Smooth muscle cell of the umbilical artery (primary cell): Measurements from ENCODE around the gene ANXA4. TPM values are rescaled to one million over a fixed set of nuclear protein-coding genes. Genes with fewer than 3 reads are reported as not detected.

Experiments
- total RNA-seq: library from RNA; depleted of rRNA; stranded (reverse); fragments of >200 nt; gene quantifications from 2 replicates; pipeline ENCODE4 v1.2.3, GENCODE V29; 2014

ANXA4 gene
- total RNA-seq = 19.0 and 30.7 TPM in 2 replicates

DNA sequence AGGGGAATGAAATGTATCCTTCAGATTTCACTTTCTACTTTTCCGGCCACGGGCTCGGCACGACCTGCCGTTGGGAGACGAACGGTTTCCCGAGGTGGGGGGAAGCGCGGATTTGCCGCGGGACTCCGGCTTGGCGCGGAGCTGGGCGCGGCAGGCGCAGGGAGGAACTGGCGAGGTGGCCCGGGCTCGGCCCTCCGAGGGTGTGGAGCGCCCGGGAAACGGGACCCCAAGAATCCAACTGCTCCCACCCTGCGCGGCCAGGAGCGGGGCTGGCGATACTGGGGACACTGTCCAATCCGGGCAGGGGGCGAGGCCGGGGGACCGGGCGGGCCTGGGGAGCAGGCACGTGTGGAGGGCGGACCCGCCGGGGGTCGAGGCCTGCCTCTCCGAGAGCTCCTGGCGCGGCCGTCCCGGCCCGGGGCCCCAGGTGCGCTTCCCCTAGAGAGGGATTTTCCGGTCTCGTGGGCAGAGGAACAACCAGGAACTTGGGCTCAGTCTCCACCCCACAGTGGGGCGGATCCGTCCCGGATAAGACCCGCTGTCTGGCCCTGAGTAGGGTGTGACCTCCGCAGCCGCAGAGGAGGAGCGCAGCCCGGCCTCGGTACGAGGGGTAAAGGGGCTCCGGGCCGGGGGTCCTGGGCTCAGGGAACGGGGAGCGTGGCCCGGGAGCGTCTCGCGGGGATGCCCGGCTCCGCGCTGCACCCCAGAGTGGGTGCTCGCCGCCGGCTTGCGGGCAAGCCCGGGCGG, at the start of gene ANXA4:
TSS of gene ANXA4 (plus strand) at position 560 of the 747 bp plus-strand sequence. CDS start 39,432 bp downstream, outside the sequence.

DNA sequence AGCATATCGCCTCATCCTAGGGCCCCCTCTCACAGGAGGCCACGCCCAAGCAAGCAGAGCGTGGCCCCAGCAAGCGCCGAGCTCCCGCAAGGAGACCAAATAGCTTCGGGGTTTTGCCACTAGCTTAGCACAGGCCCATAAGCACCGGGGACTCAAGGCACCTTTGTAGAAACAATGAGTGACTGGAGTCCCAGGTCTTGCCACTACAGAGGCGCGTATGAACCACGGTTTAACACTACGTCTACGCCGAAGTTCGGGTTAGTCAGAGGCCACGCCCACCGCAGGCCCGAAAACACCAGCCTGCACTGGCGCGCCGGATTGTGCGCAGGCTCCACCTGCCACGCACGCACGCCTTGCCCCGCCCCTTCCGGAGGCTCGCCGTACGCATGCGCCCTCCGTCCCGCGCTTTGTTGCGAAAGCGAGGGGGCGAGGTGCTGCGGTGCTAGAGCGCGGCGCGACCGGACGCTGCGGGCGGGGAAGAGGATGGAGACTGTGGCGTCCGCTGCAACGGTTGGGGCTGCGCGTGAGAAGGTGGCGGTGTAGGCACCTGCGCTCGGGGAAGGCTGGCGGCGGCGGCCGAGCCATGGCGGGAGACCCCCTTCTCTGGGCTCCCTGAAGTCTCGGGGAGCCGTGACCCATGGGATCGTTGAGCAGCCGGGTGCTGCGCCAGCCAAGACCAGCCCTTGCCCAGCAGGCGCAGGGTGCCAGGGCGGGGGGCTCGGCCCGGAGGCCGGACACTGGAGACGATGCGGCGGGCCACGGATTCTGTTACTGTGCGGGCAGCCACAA, 87.5 kb downstream of the ANXA4 start, which contains the start of gene GMCL1:
TSS of gene GMCL1 (plus strand) at position 405 of the 789 bp plus-strand sequence. CDS start at position 638, 233 bp downstream.

Other genes with a start within 250 kb of the ANXA4 start
- gene AAK1, start 98.4 kb upstream of the ANXA4 start, total RNA-seq = 36.5 and 59.6 TPM in 2 replicates
- 10.1 and 10.5 TPM in 2 replicates for gene GMCL1, start 87.5 kb downstream of the ANXA4 start, total RNA-seq
- gene SNRNP27, start 151.8 kb downstream of the ANXA4 start, total RNA-seq = 45.1 and 66.7 TPM in 2 replicates
- 6.5 and 8.9 TPM in 2 replicates for gene MXD1, start 173.0 kb downstream of the ANXA4 start, total RNA-seq
- gene ASPRV1, start 219.5 kb downstream of the ANXA4 start, total RNA-seq = 0.14 and 0.30 TPM in 2 replicates